K562 (cell line): ENCODE data around the gene AARS1. TPM values are rescaled to one million over a fixed set of nuclear protein-coding genes. Genes with fewer than 3 reads are reported as not detected.

Experiments
- CREB3 ChIP-seq: fragments of 450-650 bp; conservative IDR thresholded peaks from 2 replicates; pipeline ENCODE4 v1.6.1; 2016; ENCODE audit warnings: missing genetic modification characterization, low read depth, mild to moderate bottlenecking, missing compliant biosample characterization, moderate library complexity
- ESRRA ChIP-seq: fragments of 450-650 bp; IDR thresholded peaks from 2 replicates; pipeline ENCODE4 v1.6.1; 2014; ENCODE audit warnings: low read depth, mild to moderate bottlenecking, moderate library complexity, borderline replicate concordance
- GTF2E2 ChIP-seq: fragments of 200-800 bp; sonication (Bioruptor generic); IDR thresholded peaks from 2 replicates; pipeline ENCODE4 v1.6.1; 2016; ENCODE audit warnings: missing genetic modification characterization, missing compliant biosample characterization
- HDAC8 ChIP-seq: fragments of 450-650 bp; IDR thresholded peaks from 2 replicates; pipeline ENCODE4 v1.6.1; 2016; ENCODE audit warnings: mild to moderate bottlenecking, missing genetic modification characterization, moderate library complexity, missing compliant biosample characterization
- HNRNPUL1 ChIP-seq: fragments of 200-400 bp; formaldehyde crosslinking; IDR thresholded peaks from 2 replicates; pipeline ENCODE4 v1.6.1; 2017; ENCODE audit warnings: low read length
- ILK ChIP-seq: fragments of 450-650 bp; IDR thresholded peaks from 2 replicates; pipeline ENCODE4 v1.6.1; 2016; ENCODE audit warnings: missing genetic modification characterization, low read depth, mild to moderate bottlenecking, missing compliant biosample characterization, moderate library complexity, borderline replicate concordance
- MYNN ChIP-seq, 2 experiments: sonication (generic); formaldehyde crosslinking in 1 of 2; IDR thresholded peaks; 2 replicates each; pipeline versions ENCODE4 v1.5.0 to v1.6.1; 2016 to 2020; ENCODE audit warnings: antibody characterized with exemption in 1 of 2, missing genetic modification reagents in 1 of 2
- PHF8 ChIP-seq: fragments of 200-600 bp; sonication (generic); IDR thresholded peaks from 2 replicates; pipeline ENCODE4 v1.6.1; 2012; ENCODE audit warnings: mixed run types, mild to moderate bottlenecking, inconsistent platforms, low read length, moderate library complexity, borderline replicate concordance
- PTRF ChIP-seq: fragments of 450-650 bp; IDR thresholded peaks from 2 replicates; pipeline ENCODE4 v1.6.1; 2016; ENCODE audit warnings: mild to moderate bottlenecking, missing genetic modification characterization, missing compliant biosample characterization
- RREB1 ChIP-seq: fragments of 250-450 bp; sonication (Bioruptor Pico); IDR thresholded peaks from 2 replicates; pipeline ENCODE4 v1.4.0; 2020
- SAFB ChIP-seq: fragments of 200-400 bp; formaldehyde crosslinking; IDR thresholded peaks from 2 replicates; pipeline ENCODE4 v1.6.1; 2017; ENCODE audit warnings: low read depth, low read length, borderline replicate concordance
- SIRT6 ChIP-seq: IDR thresholded peaks from one replicate; pipeline ENCODE4 v1.6.1; 2012; ENCODE audit warnings: low read depth, mild to moderate bottlenecking, control low read depth, inconsistent platforms, low read length, moderate library complexity
- SMAD2 ChIP-seq: fragments of 150-350 bp; IDR thresholded peaks from 2 replicates; pipeline ENCODE4 v1.6.1; 2014; ENCODE audit warnings: low read depth, mild to moderate bottlenecking, low read length
- ZC3H11A ChIP-seq: IDR thresholded peaks from 2 replicates; pipeline ENCODE4 v1.6.1; 2012; ENCODE audit warnings: low read depth, low read length, improper control_type of control experiment
- ZFP30 ChIP-seq: fragments of 250-450 bp; sonication (Bioruptor Pico); IDR thresholded peaks from 2 replicates; pipeline ENCODE4 v1.8.0; 2022; ENCODE audit warnings: moderate library complexity, mild to moderate bottlenecking, inconsistent platforms, borderline replicate concordance
- ZNF184 ChIP-seq: sonication (generic); formaldehyde crosslinking; IDR thresholded peaks from 2 replicates; pipeline ENCODE4 v1.5.0; 2020; ENCODE audit warnings: missing genetic modification reagents
- ZNF316 ChIP-seq: fragments of 450-650 bp; IDR thresholded peaks from 2 replicates; pipeline ENCODE4 v1.6.1; 2016
- ZNF324 ChIP-seq: fragments of 250-450 bp; sonication (Bioruptor Pico); IDR thresholded peaks from 2 replicates; pipeline ENCODE4 v1.4.0; 2020; ENCODE audit warnings: mild to moderate bottlenecking
- ZNF696 ChIP-seq: fragments of 250-450 bp; sonication (Bioruptor Pico); conservative IDR thresholded peaks from 2 replicates; pipeline ENCODE4 v1.4.0; 2020; ENCODE audit warnings: mild to moderate bottlenecking, moderate library complexity
- ZNF717 ChIP-seq: fragments of 250-450 bp; sonication (Bioruptor Pico); IDR thresholded peaks from 2 replicates; pipeline ENCODE4 v1.5.0; 2021
- polyA plus RNA-seq, 8 experiments: library from polyadenylated mRNA; depleted of rRNA in 4 of 8; stranded (reverse) in 5 of 8; unstranded in 3 of 8; fragments of >200 nt; fragmentation: Nextera tagmentation in 2 of 8; fragmentation: Illumina TruSeq in 1 of 8; extraction: Ambion mirVana in 2 of 8; extraction: Trizol in 1 of 8; gene quantifications; 2 replicates each; pipeline versions ENCODE4 v1.2.1 to v1.2.3, GENCODE V29; 2011 to 2014; ENCODE audit warnings: inconsistent platforms in 1 of 8, missing spikeins in 1 of 8
- total RNA-seq, 7 experiments: library from RNA; depleted of rRNA in 6 of 7; stranded (reverse); fragments of >200 nt in 6 of 7; fragmentation: Illumina TruSeq in 2 of 7; extraction: Trizol in 2 of 7; gene quantifications; 2 replicates each; pipeline versions ENCODE4 v1.2.1 to v1.2.3, GENCODE V29; 2011 to 2021; ENCODE audit warnings: low replicate concordance in 1 of 7
- TF ChIP-seq, protein P1 (sequence below): sonication (generic); formaldehyde crosslinking; IDR thresholded peaks from 2 replicates; pipeline ENCODE4 v1.8.1; 2022; ENCODE audit warnings: missing genetic modification reagents

AARS1 gene
- total and polyA plus RNA-seq, 9 of the 15 experiments (the other 6 are each of a cell fraction or from before 2014, with no cell fraction given) = 50.1 to 235 (median 174) TPM

DNA sequence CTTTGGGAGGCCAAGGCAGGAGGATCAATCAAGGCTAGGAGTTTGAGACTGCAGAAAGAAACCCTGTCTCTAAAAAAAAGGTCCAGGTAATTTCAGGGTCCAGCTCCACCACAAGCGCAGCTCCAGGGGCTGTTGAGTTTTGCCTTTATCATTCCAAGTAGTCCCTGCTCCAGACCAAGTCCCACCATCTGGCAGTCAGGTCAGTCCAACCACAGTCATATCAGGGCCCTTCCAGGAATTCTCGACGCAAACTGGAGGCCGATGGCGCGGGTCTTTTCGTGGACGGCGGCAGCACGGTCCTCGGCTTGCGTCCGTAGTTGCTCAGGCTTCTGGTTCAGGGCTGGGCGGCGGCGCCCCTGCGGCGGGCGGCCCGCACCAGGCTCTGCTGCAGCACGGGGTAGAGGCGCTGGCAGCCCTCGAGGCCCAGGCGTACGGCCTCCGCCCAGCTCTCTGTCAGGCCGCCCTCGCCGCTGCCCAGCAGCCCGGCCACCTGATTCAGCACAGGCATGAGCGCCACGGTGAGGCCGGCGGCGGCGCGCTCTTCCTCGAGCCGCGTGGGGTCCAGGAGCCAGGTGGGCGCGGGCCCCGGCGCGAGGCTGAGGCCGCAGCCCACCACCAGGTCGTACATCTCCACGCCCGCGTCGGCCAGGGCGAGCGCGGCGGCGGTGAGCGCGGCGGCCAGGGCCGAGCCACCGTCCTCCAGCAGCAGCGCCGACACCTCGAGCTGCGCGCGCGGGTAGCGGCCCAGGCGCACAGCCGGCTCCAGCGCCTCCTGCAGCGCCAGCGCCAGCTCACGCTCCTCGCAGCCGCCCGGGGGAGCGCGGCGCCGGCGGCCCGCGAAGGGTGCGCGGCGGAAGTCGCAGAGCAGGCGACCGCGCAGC, 38.3 kb downstream of the AARS1 start (continued):
- TF ChIP-seq, protein P1, sequence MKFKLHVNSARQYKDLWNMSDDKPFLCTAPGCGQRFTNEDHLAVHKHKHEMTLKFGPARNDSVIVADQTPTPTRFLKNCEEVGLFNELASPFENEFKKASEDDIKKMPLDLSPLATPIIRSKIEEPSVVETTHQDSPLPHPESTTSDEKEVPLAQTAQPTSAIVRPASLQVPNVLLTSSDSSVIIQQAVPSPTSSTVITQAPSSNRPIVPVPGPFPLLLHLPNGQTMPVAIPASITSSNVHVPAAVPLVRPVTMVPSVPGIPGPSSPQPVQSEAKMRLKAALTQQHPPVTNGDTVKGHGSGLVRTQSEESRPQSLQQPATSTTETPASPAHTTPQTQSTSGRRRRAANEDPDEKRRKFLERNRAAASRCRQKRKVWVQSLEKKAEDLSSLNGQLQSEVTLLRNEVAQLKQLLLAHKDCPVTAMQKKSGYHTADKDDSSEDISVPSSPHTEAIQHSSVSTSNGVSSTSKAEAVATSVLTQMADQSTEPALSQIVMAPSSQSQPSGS = no peak
- TF ChIP-seq SAFB (peak; percentile 61; the same call in 1 of the 2 replicates), MYNN (IDR thresholded peaks at IDR 0.05) (no peak), MYNN (CRISPR knock-in tag; IDR thresholded peaks at IDR 0.05) (no peak), PTRF (tag) (no peak), ZNF696 (CRISPR knock-in tag) (no peak), ZNF316 (no peak), RREB1 (no peak), GTF2E2 (no peak), ZNF324 (CRISPR knock-in tag) (no peak), PHF8 (no peak), ZC3H11A (no peak), HNRNPUL1 (no peak), ESRRA (peak; percentile 12; the same call in 1 of the 2 replicates), SMAD2 (no peak), SIRT6 (no peak), ZNF184 (CRISPR knock-in tag) (no peak), CREB3 (tag) (no peak), ILK (tag) (no peak), ZFP30 (CRISPR knock-in tag) (no peak), HDAC8 (tag) (peak; percentile 27; the same call in 1 of the 2 replicates), ZNF717 (CRISPR knock-in tag) (no peak)
